D721Med (cell line): ENCODE data around the gene PDE7B.

ENCODE experiments used
- DNase-seq: peaks from one replicate; pipeline ENCODE4 v3.0.0; 2011; ENCODE audit warnings: low spot score; ENCODE audit not compliant: insufficient read length
- FAIRE-seq: peaks from 2 replicates; lab custom pipeline; 2011; peaks lifted over from hg19 to GRCh38; lab: Jason Lieb, UNC
- TF ChIP-seq, protein P1 (sequence below): IDR thresholded peaks from 2 replicates; pipeline ENCODE4 v1.5.1; 2012; ENCODE audit warnings: mild to moderate bottlenecking, control low read depth; ENCODE audit not compliant: insufficient read depth; ENCODE audit errors: missing control alignments

Gene PDE7B

GRCh38 chr6:136014454-136015437 lies 163.2 kb downstream of the PDE7B start:
- FAIRE-seq (no peak), DNase-seq (no peak)
- TF ChIP-seq, protein P1, sequence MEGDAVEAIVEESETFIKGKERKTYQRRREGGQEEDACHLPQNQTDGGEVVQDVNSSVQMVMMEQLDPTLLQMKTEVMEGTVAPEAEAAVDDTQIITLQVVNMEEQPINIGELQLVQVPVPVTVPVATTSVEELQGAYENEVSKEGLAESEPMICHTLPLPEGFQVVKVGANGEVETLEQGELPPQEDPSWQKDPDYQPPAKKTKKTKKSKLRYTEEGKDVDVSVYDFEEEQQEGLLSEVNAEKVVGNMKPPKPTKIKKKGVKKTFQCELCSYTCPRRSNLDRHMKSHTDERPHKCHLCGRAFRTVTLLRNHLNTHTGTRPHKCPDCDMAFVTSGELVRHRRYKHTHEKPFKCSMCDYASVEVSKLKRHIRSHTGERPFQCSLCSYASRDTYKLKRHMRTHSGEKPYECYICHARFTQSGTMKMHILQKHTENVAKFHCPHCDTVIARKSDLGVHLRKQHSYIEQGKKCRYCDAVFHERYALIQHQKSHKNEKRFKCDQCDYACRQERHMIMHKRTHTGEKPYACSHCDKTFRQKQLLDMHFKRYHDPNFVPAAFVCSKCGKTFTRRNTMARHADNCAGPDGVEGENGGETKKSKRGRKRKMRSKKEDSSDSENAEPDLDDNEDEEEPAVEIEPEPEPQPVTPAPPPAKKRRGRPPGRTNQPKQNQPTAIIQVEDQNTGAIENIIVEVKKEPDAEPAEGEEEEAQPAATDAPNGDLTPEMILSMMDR, result no peak

DNA sequence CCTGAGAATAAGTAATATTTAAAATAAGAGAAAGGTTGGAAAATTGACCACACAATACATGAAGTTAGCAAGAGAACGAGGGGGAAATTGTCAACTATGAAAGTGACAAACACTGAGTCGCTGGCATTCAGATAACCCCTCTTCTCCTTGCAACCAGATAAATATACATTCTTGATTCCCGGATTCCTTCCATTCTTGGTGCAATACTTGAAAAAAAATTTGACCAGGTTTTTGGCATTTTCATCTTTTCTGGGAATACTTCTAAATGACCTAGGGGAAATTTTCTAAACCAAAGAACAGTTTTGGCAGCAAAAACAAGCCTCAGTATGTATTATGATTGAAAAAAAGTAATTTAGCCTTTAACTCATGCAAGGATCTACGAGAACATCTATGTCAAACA lies 164.0 kb downstream of the PDE7B start:
- TF ChIP-seq, protein P1, result no peak
- DNase-seq (no peak), FAIRE-seq (no peak)

GRCh38 chr6:136016228-136017225 lies 165.0 kb downstream of the PDE7B start:
- FAIRE-seq, result no peak
- no peak for DNase-seq
- TF ChIP-seq, protein P1, result no peak

DNA sequence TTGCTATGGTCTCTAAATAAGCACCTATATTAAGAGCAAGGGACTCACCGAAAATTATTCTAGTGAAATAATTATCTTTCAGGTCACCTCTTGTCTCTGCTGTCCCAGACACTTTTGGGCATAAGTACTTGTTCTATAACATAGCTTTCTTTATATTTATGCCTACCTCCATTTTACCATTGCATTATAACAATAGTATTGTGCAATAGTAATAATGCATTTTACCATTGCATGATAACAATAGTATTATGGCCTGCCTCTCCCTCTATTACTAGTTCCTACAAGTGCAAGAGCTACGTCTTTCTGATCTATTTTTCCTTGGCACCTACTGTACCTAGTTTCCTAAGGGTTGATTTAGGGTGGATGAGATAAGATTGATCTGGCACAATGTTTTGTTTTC lies 169.2 kb downstream of the PDE7B start:
- FAIRE-seq, result no peak
- DNase-seq, result no peak
- TF ChIP-seq, protein P1, result no peak

DNA sequence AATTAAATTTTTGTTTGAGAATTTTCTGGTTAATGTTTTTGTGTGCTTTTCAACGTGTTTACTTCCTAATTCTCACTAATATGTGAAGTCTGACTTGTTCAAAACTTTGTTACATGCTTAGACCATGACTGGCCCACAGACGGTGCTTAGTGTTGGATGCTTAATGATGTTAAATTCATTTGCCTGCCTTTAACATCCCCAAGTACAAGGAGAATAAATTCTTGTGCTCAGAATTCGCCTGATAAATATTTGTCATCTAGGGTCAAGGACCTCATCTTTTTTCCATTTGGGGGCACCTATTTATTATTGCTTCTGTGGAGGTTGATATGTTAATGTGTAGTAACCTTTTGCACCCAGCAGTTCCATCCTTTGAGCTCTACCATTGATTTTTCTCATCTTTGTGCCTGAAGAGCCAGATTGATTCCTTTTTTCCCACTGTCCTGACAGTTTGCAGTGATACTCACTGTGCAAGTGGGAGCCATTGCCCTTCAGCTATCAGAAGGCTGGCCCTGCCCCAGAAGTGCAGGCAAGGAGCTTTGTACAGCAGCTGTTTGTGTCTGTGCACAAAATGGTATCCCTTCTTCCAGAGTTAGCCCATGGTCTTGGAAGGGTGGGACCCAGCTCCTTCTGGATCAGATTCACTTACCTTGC lies 170.8 kb downstream of the PDE7B start:
- no peak for FAIRE-seq
- TF ChIP-seq, protein P1, result no peak
- no peak for DNase-seq

- TF ChIP-seq, protein P1, result no peak
- no peak for DNase-seq
- FAIRE-seq, result no peak
Observed at GRCh38 chr6:136024711-136025110, 173.2 kb downstream of the PDE7B start.
